Activated CD4-positive, CD25-positive, alpha-beta regulatory T cell (primary cell): ENCODE data around the gene MYH10.
"Not testable (repeated sequence)": the region's sequence is repeated elsewhere in the genome, so short reads cannot be mapped to it uniquely, and the experiment has no call there.

Experiments
- DNase-seq, 4 experiments: peaks; one replicate each; lab custom pipeline; 2025; lab: John Stamatoyannopoulos, UW

The MYH10 gene

DNA sequence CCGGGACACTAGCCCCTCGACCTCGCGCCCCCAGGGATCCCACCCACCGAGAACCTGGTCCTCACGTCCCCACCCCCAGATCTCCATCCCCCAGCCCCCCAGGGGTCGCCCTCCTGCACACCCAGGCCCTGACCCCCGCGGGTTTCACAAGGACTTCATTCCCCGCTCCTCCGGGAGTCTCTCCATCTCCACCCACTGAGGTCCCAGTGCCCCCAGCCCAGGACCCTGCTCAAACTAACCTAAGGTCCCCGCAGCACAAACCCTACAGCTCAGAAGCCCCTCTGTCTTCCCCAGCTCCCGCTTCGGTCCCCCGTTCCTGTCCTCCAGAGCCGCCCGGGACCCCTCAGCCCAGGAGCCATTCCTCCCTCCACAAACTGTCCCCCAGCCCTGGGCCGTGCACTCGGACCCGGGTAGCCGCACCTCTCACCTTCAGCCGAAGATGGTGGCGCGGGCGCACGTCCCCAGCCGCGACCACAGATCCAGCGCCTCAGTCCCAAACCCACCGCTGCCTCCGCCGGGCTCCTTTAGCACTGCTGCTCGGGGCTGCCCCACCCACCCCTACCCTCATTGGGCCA, at the start of gene MYH10:
Gene MYH10 (minus strand): TSS at position 499 of the 575 bp plus-strand sequence. CDS start 7,479 bp downstream, outside the sequence.
- DNase-seq = no peak

DNA sequence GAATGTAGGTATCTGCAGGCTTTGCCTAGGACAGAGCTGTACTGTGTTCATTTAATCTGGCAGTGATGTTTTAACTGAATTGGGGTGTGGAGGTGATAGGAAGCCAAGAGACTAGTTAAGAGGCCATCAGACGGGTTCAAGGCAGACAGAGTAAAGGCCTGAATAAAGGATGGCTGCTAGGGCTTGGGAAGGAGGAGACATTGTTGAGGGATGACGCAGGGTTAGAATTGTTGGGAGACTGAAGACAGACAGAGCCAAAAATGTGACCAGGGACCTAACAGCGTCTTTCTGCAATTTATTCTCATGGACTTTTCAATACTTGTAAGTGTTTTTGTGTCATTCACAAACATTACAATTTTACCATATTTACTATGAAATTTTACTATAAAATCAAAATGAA, 48.6 kb upstream of the MYH10 start:
- no peak for DNase-seq

GRCh38 chr17:8675306-8675705, 44.8 kb upstream of the MYH10 start:
- no peak for DNase-seq

DNA sequence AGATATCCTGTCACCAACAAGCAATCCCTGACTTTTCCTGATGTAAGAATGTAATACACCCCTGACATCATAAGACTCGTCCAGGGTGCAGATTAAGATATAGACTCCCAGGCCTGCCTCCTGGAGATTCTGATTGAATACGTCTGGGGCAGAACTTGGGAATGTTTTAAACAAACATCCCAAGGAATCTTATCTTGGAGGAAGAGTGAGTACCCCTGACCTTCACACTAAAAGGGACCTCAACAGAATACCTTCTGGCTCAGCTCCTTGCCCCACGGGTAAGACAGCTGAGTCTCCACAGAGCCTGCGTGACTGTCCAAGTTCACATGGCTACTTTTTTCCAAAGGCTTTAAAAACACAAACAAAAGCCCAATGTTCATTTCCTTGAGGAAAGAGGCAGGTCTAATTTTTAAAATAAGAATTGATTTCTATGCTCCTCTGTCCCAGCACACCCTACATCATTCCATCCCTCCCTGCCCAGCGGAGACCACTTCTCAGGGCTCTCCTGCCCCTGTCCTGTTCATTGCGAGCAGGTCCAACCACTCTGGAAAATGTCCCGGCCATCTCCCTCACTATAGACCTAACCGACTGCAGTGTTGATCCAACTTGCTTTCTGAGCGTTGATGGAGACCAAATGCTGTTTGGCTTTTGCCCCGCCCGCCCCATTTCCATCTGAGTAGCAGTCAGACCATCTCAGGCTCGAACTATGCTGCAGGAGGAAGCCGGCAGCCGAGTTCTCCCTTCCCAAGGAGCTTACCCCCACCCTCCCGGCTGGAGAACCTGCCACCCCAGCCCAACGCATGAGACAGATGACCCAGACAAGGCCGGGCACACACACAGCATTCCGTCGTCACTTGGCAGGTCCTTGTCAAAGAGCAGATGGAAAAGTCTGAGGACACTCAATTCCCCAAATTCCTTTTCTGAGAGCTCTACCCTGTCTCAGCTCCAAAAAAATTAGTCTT, 44.1 kb upstream of the MYH10 start:
- no peak for DNase-seq

- DNase-seq = no peak
Observed at GRCh38 chr17:8673612-8674011, 43.1 kb upstream of the MYH10 start.

DNA sequence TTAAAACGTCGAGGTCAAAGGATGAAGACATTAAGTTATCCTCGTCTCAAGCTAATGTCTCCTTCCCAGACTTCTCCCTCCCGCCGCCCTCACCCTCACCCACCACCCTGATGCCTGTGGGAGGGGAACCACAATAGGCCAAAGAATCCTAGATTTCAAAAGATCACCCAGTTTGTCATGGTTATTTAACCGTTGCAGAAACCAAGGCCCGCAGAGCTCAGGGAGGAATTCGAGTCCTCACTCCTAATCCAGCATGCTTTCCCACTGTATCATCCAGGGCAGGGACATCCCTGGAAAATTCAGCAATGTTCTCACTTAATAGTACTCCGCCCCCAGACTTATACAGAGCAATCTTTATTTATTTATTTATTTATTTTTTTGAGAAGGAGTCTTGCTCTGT, 41.8 kb upstream of the MYH10 start:
- DNase-seq = no peak

DNA sequence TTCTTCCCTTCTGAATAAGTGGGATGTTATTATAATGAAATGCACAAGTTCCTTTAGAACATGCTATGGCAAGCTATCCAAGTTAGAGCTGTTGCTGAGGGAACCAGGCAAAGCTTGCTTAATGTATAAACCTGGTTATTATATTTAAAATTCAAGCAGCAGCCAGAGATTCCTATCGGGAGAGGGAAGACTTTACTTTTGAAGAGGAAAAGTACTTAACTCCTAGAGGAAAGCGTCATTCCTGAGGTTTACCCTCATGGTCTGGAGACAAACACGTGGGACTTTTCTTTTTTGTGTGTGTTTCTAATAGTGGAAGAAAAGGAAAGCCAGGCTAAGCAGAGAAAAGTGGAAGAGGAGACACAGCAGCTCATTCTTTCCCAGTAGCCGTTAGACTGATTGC, 39.9 kb upstream of the MYH10 start:
- no peak for DNase-seq

- no peak for DNase-seq
Observed at GRCh38 chr17:8668176-8668740, 37.7 kb upstream of the MYH10 start.

- DNase-seq = no peak
Observed at GRCh38 chr17:8667421-8667820, 36.9 kb upstream of the MYH10 start.

GRCh38 chr17:8665684-8666083, 35.2 kb upstream of the MYH10 start:
- no peak for DNase-seq

- DNase-seq = no peak
Observed at GRCh38 chr17:8664456-8665126, 34.1 kb upstream of the MYH10 start.

DNA sequence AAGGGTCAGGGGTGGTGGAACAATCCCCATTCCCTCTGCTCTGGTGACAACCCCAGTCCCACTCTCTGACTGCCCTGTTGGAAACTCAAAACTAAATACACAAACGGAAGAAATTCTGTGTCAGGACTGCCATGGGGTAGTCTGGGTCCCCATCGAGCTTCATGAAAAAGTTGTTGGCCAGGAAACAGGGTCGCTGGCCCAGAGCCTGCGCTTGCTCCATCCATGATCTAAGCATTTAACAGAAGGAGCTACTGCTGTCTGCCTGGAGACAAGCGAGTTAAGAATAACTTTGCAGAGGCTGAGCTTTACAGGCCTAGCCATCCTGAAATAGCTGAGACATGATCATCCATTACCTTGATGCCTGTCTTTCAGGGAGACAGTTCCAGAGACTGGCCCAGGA, 32.4 kb upstream of the MYH10 start:
- DNase-seq = no peak

DNA sequence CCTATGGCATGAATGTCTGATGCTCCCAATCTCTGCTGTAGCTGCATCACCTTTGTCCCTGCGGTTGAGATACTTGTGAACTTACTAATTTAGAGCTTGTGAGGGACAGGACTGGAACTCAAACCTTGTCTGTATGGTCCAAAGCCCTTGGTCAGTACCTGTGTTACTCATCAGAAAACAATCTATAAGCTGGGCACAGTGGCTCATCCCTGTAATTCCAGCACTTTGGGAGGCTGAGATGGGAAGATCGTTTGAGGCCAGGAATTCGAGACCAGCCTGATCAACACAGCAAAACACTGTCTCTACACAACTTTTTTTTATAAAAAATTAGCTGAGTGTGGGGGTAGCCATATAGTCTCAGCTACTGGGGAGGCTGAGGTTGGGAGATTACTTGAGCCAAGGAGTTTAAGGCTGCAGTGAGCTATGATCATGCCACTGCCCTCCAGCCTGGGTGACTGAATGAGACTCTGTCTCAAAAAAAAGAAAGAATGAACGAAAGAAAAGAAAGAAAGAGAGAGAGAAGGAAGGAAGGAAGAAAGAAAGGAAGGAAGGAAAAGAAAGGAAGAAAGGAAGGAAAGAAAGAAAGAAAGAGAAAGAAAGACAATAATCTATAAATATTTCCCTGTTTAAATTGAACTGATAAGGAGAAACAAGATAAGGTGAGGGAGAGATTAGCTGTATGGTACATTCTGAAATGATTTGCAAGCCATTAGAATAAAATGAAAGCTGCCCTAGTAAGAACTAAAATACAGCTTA, 31.7 kb upstream of the MYH10 start:
- DNase-seq = no peak

DNA sequence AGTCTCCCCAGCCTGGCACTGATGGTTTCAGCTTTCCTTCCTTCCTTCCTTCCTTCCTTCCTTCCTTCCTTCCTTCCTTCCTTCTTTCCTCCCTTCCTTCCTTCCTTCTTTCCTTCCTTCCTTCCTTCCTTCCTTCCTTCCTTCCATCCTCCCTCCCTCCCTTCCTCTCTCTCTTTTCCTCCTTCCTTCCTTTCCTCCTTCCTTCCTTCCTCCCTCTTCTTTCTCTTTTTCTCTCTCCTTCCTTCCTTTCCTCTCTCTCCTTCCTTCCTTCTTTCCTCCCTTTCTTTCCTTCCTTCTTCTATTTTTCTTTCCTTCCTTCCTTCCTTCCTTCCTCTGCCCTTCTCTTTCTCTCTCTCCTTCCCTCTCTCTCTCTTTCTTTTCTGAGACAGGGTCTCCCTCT, 30.2 kb upstream of the MYH10 start:
- not testable (repeated sequence) for DNase-seq

DNA sequence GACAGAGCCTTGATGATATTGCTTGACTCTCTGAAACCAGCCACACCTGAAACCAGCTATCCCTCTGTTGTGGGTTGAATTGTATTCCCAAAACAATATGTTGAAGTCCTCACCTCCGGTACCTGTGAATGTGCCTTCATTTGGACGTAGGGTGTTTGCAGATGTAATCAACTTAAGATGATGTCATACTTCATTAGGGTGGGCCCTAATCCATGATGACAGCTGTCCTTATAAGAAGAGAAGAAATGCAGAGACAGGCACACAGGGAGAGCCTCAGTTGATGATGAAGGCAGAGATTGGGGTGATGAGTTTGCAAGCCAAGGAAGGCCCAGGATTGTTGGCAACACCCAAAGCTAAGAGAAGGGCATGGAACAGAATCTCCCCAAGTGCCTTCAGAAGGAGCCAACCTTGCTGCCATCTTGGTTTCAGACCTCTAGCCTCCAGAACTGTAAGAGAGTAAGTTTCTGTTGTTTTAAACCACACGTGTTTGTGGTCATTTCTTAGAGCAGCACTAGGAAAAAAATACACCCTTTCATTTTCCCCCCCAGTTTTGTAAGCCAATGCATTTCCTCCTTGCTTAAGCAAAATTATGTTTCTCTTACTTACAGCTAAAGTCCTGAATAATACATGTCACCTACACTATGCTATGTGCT, 29.4 kb upstream of the MYH10 start:
- DNase-seq = no peak

GRCh38 chr17:8658810-8659209, 28.3 kb upstream of the MYH10 start:
- no peak for DNase-seq

- DNase-seq = no peak
Observed at GRCh38 chr17:8656693-8657092, 26.2 kb upstream of the MYH10 start.

DNA sequence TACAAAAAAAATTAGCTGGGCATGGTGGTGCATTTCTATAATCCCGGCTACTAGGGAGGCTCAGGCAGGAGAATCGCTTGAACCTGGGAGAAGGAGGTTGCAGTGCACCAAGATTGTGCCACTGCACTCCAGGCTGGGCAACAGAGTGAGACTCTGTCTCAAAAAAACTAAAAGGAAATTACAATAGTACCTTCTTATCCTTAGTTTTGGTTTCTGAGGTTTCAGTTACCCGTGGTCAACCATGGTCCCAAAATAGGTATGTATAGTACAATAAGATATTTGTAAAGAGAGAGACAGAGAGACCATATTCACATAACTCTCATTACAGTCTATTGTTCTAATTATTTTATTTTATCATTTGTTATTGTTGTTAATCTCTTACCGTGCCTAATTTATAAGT, 24.3 kb upstream of the MYH10 start:
- no peak for DNase-seq

DNA sequence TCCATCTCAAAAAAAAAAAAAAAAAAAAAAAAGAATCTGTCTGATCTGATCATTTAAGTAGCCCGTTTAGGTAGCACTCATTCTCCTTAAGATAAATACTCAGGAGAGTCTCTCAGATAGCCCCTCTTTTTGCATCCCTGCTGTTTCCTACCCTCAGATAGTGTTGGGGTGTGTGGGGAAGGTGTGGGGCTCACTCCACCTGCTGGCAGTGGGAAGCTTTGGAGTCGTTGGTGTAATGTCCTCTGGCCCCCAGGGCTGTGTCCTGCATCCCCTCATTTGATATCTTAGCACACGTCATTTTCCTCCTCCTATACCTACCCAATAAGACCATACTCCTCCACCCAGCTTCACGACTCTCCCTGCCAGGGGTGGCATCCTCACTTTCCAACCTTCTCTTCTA, 20.5 kb upstream of the MYH10 start:
- DNase-seq = no peak

DNA sequence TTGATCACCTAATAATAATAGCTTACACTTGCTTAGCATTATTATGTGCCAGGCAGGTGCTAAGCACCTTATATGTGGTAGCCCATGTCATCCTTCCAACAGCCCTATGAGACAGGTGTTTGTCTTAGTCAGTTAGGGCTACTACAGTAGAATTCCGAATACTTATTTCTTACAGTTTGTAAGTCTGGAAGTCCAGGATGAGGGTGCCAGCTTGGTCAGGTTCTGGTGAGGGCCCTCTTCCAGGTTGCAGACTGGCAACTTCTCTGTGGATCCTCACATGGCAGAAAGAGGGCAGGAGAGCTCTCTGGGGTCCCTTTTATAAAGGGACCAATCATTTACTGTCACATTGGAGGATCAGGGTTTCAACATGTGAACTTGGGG, 19.6 kb upstream of the MYH10 start:
- DNase-seq = no peak
